ENCODE results near the gene RPA3.
A peak's percentile ranks its signal among the peaks of the same experiment; 100 is the strongest.

RPA3 gene

DNA sequence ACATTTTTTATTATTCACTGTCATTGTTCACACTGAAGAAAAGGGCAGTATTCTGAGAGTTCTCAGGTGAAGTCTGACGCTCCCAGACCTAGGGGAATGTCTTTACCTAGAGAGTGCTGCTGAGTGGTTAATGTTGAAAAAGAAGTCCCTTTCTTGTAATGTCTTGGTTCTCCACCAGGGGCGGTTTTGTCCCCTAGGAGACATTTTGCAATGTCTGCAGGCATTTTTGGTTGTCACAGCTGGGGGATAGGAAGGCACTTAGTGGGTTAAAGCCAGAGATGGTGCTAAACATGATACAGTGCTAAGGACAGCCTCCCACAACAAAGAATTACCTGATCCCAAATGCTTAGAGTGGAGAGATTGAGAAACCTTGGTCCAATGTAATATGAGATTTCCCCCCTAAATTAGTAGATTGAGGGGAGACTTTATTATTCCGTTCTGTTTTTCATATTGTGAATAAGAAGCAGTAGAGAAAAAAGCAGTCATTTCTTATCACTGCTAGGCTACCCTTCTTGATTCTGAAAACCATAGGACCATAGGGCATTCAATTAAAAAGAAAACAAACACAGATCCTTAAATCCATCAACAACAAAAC is 64.7 kb downstream of the RPA3 start:
- no peak for DNase-seq (ENCODE audit: low read depth)

DNA sequence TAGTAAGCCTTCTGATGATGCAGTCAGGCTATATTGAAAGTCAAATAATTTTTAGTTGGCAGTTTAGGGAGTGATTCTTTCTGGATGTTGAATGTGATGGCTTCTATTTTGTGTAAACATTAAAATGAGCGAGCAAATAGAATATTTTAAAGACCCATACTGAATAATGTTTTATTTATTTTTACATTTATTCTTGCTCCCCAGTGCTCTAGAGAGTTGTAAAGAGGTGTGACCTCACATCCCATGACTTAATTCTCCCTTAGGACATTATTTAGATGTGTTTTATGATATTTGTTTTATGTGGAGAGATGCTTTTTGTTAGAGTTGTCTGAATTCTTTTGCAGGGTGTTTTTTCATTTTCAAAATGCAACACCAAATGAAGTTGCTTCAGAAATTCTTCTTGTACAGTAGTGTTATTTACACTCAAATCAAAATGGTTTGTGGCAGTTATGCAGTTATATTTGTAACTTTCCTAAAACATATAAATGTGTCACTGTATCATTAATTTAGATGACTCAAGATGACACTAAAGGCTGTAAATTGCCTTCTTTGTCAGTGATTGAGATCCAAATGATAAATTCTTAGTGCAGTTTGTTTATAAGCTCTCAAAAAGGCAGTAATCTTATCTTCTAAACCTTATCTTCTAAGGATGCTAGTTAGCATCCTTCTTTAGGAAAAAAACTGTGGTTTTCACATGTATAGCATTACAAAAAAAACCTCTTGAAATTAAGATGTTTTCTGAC is 65.4 kb downstream of the RPA3 start:
- DNase-seq (ENCODE audit: low read depth) = no peak

DNA sequence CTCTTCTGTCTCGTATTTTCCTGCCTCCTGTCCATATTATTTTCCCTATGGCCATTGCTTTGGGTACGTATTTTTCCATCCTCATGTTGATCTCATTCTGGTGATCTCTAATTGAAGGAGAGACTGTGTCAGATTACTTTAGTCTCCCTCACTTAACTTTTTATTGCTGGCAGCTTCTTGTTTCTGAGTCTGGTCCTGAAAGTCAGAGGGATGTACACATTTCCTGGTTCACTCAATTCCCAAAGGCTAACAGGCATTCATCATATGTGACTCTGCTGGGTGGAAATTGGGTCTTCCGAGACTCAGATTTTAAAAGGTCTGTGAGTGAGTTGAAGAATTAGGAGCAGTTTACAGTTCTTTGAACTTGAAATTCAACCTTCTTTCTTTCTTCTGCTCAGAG is 66.9 kb downstream of the RPA3 start:
- DNase-seq (ENCODE audit: low read depth) = no peak

DNA sequence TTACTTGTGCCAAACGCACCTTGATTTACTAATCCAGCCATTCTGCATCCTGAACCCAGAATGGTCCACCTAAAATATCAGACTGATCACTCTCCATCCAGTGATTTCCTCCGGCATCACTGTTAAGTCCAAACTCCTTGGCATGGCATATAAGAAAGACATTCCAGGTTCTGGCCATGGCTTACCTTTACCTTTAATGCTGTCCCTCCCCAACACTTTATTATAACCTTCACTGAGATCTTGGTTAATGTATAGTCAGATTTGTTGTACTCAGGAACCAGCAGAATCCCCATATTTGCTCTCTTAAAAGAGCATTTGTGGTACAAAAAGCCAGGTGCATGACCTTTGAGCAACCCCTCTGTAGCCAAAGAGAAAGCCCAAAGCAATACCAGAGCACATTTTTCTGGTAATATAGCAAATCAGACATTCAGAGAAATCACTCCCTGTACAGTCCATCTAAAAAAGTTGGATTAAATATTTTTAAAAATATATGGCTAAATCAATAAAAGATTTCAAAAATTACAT is 67.7 kb downstream of the RPA3 start:
- DNase-seq (ENCODE audit: low read depth) = no peak

DNA sequence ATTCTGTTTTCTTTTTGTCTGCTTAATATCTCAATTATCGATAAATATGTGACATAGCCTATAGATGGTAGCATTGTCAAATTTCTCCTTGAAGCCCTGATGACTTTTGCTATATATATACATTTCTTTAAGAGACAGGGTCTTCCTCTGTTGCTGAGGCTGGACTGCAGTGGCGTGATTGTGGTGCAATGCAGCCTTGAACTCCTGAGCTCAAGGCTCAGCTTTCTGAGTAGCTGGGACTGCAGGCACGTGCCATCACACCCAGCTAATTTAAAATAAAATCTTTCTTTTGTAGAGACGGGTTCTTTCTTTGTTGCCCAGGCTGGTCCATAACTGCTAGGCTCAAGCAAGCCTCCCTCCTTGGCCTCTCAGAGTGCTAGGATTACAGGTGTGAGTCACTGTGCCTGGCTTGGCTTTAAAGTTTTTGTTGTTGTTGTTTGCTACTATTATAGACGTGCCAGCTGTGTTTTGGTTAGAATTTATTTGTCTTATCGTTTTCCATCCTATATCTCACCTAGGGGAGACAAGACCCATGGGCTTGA is 70.8 kb downstream of the RPA3 start:
- DNase-seq (ENCODE audit: low read depth) = no peak

DNA sequence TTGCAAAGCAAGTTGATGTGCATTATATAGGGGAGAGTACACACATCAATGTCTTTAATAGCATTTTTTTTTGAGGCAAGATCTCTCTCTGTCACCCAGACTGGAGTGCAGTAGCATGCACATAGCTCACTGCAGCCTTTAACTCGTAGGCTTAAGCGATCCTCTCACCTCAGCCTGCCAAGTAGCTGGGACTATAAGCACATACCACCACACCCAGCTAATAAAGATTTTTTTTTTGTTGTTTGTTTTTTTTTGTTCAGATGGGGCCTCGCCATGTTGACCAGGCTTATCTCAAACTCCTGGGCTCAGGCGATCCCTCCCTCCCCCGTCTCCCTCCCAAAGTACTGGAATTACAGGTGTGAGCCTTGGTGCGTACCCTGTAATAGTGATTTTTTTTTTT is 76.3 kb downstream of the RPA3 start:
- DNase-seq (ENCODE audit: low read depth) = no peak

DNA sequence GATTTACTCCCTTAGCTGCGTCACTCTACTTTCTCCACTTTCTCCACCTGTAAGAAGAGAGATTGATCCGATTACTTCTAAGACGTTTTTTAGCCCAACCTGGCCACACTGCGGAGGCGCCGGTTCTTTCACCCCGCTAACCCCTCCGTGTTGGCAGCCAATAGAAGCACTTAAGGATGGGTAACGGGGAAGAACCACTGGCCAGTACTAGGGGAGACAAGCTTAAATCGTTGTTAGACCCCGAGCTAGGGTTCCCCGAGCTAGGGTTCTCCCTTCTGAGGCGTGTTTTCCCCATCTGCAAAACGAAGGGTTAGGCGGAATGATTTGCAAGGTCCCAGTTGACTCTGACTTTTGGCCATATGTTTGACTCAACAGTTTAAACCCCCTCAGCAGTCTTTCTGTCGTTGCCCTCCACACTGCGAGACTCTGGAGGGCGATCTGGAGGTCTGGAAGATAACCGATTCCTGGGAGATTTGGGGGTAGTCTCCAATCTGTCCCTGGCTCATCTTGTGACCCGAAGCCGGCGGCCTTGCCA is 77.2 kb downstream of the RPA3 start:
- DNase-seq (ENCODE audit: low read depth) = no peak

DNA sequence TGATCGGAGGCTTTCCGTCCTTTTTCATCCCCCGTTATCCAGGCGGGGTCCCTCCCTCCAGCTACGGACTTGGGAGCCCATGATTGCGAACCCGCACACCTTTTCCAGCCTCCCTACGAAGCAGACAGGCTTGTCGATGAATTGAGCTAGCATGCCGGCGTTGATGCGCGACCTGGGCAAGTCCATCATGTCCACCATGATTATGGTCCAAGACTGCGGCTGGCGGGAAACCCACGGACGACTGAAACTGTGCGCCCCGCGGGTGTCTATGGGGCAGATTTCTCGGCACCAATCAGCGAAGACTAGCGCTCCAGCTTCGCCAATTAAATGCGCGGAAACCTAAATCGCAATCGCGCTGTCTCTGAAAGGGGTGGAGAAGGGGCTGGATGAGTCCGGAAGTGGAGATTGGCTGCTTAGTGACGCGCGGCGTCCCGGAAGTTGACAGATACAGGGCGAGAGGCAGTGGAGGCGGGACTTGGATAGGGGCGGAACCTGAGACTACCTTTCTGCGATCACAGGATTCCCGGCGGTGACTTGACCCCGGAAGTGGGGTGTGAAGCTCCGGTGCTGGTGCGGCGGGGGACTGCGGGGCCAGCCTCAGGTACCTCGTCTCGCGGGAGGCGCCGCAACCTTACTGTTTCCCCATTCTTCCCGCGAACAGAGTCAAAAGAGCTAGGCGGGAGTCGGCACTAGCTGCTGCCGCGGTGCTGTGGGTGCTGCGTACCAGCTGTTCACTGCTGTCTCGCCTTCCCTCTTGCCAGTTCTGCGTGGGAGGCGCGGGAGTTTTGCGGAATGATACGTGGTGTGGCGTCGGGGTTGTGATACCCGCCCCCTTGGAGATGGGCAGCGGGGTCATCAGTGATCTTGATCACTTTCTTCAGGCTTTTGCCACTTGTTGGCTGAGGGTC is 77.9 kb downstream of the RPA3 start, which contains the start of gene UMAD1:
Gene UMAD1, plus strand, starts transcription at position 532 of the 908 bp plus-strand sequence. CDS start 32,620 bp downstream, outside the sequence.
- DNase-seq (ENCODE audit: low read depth) = peak; percentile 99

DNA sequence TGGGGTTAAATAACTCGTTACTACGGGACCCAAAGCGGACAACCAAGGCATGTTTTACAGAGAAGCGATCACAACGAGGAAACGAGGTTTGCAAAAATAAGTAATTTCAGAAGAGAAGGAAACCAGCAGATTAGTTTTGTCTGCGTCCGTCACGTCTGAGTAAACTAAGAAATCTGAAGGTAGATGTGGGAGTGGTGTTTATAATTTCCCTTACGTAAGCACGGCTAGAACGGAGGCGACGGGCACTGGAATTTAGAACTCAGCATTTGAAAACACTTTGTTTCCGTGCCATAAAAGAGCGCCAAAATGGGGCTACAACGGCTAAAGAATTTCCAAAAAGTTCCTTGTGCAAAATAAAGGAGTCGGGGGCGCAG is 78.6 kb downstream of the RPA3 start:
- DNase-seq (ENCODE audit: low read depth) = peak; percentile 25

DNA sequence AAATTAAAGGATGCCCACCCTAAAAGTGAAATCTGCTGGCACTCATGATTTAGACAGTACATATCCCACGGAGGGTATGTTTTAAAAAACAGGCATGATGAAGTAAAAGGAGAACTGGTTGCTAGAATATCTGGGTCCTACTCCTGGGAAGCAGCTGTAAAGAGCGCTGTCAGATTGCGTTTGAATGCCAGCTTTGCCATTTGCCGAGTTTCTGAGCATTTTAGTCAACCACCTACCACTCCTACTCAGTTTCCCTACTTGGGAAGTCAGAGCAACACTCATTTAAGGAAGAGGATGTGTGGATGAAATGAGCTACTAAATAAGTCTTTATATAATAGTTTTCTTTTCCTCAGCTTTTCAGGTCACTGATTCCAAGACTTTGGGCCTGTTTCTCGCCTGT is 79.0 kb downstream of the RPA3 start:
- no peak for DNase-seq (ENCODE audit: low read depth)

DNA sequence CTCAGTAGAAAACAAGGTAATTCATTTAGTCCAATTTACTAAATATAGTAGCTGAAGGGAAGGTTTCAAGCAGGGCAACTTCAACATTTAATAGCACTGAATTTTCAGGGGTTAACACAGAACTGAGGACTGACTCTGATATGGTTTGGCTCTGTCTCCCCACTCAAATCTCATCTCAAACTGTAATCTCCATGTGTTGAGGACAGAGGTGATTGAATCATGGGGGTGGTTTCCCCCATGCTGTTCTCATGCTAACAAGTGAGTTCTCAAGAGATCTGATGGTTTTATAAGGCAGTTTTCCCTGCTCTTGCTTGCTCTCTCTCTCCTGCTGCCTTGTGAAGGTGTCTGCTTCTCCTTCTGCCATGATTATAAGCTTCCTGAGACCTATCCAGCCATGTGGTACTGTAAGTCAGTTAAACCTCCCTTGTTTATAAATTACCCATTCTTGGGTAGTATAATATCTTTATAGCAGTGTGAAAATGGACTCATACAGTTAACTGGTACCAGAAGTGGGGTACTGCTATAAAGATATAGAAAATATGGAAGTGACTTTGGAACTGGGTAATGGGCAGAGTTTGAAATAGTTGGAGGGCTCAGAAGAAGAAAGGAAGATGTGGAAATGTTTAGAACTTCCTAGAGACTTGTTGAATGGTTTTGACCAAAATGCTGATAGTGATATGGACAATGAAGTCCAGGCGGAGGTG is 87.6 kb downstream of the RPA3 start:
- no peak for DNase-seq (ENCODE audit: low read depth)

DNA sequence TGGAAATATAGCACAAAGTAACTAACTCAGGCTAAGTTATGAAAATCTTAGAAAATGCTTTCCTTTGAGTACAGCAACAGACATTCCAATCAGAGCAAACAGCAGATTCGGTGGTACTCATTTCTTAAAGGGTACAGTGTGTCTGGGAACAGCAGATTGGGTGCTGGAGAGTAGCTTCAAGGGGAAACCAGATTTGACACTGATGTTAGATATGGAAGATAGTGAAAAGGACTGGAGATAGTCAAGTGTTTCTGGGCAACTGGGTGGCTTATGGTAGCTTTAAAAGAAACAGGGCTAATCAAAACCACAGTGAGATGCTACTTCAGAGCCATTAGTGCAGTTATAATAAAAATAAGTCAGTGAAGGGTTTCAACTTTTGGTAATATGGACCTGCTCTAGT is 89.9 kb downstream of the RPA3 start:
- no peak for DNase-seq (ENCODE audit: low read depth)

DNA sequence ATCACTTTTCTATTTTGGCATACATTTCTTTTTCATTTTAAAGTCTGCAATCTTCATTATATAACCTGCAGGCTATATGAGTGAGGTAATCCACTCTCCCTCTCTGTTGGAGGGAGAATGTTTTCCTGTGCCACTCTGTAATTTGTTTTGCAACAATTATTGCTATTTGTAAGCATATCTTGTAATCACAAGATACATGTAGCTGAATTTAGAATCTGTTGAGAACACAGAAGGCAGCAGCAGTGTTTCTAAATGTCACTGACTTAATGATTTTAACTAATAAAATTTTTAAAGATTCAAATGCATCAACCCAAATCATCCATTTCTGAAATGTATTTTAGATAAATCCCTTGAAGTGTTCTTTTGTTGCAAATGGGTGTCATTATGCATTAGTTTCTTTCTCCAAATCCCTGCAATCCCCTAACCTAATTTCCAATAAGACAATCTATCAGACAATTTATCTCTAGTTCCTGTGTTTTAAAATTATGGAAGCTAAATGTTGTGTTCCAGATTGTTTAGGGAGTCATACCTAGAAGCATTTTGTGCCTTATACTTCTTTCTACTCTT is 97.7 kb downstream of the RPA3 start:
- no peak for DNase-seq (ENCODE audit: low read depth)

DNA sequence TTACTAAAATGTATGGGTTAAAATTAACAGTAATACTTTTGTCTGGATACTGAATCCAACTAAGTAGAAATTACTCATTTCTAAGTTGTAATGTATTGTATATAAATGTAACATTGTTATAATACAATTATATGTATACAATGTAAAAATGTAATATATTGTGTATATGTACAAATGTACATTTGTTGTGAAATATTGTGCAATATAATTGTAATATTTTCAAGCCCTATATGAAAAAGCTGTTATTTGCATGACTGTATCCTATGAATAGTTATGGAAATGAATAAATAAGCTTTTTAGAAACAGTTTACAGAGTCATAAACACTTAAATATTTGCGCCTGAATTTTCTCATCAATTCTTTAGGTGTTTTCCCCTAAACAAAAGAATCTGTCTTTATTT is 98.2 kb downstream of the RPA3 start:
- no peak for DNase-seq (ENCODE audit: low read depth)

DNA sequence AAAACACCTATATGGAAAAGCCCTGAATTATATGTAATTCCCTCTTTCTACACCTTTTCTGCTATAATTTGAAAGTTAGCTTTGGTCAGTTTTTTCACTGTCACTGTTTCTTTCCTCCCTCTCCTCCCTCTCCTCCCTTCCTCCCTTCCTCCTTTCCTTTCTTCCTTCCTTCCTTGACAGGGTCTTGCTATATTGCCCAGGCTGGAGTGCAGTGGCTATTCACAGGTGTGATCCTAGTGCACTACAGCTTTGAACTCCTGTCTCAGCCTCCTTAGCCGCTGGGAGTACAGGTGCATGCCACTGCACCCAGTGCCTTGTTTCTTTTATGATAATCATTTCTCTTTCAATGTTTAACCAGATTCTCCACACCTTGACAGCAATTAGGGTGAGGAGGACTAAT is 100.0 kb downstream of the RPA3 start:
- no peak for DNase-seq (ENCODE audit: low read depth)

DNA sequence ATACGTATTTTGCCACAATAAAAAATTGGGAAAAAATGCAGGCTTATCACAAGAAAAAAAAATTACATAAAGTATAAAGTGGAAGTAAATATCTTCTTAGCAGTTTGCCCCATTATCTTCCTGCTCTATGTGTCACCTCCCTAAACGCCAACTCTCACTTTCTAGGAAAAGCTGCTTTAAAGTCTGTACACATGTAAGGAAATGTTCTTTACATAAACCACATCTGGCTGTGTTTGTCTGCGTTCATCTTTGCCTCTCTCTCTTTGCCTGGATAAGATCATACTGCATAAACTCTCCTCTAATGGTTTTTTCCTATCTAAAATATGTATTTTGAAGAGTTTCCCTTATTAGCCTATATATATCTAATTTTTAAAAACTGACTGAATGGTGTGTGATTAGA is 100.9 kb downstream of the RPA3 start:
- DNase-seq (ENCODE audit: low read depth) = no peak

DNA sequence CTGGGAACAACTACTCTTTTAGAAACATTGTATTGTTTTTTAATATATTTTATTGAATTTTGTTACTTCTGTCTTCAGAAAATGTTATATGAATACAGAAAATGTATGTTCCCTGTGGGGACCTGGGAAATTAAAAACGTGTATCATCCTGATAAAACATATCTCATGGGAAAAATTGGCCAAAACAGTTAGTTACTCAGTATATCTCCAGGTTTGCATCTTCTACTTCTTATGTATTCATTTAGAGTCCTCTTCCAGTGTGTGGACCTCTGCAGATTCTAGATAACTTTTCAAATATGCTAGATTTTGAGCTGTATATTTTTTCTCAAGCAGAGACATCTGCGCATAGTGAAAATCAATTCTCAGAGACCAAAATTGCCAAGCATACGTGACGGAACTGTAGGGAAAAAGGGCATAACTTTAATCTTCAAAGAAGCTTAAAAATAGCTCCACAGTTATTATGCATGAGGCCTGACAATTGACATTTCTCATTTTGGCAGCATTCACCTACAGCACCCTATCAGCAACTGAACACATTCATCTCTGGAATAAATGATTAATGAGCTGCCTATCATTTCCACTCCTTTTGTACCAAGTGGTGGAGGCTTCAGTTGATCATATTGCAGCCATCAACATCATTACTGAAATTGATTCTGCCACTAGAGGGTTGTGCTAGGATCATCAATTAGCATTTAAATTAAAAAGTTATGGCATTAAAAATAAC is 104.2 kb downstream of the RPA3 start:
- no peak for DNase-seq (ENCODE audit: low read depth)

DNA sequence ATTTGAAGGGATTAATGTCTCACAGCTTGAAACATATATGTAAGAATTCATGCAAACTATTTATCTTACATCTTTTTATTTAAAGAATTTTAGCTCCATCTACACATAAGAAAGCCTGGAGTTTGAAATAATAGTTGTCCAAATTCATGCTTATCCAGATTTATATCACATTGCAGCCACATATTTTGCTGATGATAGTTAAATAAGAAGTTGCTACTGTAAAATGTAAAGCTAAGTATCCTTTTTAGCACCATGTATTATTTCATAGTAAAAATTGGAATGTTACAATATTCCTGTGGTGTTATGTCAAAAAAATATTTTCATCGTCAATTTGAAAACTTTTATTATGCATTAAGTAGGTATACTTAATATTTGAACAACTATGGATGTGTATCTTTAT is 105.2 kb downstream of the RPA3 start:
- DNase-seq (ENCODE audit: low read depth) = no peak

DNA sequence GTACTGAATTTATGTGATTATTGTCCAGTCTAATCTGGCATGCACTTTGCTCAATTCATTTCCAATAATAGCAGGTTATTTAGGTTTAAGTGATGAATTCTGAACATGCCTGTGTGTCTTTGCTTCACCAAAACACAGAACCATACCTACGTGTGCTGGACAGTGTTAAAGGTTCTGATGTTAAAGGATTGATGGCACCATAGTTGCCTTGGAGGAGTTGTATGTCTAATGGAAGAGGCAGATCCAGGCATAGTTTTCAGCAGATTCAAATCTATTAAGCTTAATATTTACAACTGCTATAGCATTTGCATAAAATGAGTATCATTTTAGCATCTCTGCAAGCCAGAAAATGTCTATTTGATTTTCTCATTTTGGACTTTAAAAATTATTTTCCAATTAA is 105.9 kb downstream of the RPA3 start:
- DNase-seq (ENCODE audit: low read depth) = no peak

DNA sequence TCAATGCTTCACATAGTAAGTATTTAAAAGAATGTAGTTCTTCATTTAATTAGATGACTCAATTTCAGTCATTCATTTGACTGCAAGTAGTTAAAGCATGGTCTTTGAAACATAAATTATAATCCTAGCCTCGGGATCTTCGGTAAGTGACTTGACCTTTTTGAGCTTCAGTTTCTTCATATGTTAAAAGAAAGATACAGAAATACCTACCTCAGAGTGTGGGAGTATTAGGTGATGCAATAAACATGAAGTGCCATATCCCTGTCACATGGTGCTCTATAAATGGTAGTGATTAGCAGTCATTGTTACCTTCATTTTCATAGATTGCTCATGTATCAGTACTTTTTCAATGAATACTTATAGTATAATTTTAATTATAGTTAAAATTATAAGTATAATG is 109.1 kb downstream of the RPA3 start:
- no peak for DNase-seq (ENCODE audit: low read depth)

DNA sequence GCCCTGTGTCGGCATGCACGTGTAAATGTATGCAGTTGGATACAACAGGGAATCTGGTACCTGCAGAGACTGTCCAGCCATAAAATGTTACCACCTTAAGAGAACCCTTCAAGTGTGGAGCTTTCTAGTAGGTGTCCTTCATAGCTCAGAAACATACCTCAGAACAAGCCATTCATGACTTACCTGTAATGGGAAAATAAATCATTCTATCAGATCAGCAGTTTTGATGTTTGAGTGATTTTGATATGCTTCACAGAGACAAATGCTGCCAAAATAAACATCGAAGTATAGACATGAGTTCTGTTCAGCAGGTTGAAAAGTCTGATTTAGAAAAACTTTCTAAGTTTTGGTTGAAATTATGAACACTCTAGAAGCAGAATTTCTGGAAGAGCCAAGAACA is 111.4 kb downstream of the RPA3 start:
- no peak for DNase-seq (ENCODE audit: low read depth)

Data from T-helper 22 cell (primary cell).